Fibroblast of peridontal ligament (primary cell): ENCODE measurements around the gene FRAS1.
A peak's percentile ranks its signal among the peaks of the same experiment; 100 is the strongest.

Experiments used
- DNase-seq: peaks from one replicate; pipeline ENCODE4 v3.0.0-alpha.2; 2010; ENCODE audit errors: extremely low read depth

FRAS1 gene

GRCh38 chr4:78584863-78585547 lies 527.9 kb downstream of the FRAS1 start:
- DNase-seq = peak; percentile 40

- DNase-seq = peak; percentile 50
Measured at GRCh38 chr4:78585633-78586032, 528.5 kb downstream of the FRAS1 start.

- DNase-seq = no peak
Measured at GRCh38 chr4:78588894-78589545, 531.9 kb downstream of the FRAS1 start.

- DNase-seq = peak; percentile 14
Measured at GRCh38 chr4:78591404-78591803, 534.3 kb downstream of the FRAS1 start.

GRCh38 chr4:78592088-78592783 lies 535.1 kb downstream of the FRAS1 start:
- no peak for DNase-seq
